Measurements from ENCODE around the gene PTPRN2.

The PTPRN2 gene

DNA sequence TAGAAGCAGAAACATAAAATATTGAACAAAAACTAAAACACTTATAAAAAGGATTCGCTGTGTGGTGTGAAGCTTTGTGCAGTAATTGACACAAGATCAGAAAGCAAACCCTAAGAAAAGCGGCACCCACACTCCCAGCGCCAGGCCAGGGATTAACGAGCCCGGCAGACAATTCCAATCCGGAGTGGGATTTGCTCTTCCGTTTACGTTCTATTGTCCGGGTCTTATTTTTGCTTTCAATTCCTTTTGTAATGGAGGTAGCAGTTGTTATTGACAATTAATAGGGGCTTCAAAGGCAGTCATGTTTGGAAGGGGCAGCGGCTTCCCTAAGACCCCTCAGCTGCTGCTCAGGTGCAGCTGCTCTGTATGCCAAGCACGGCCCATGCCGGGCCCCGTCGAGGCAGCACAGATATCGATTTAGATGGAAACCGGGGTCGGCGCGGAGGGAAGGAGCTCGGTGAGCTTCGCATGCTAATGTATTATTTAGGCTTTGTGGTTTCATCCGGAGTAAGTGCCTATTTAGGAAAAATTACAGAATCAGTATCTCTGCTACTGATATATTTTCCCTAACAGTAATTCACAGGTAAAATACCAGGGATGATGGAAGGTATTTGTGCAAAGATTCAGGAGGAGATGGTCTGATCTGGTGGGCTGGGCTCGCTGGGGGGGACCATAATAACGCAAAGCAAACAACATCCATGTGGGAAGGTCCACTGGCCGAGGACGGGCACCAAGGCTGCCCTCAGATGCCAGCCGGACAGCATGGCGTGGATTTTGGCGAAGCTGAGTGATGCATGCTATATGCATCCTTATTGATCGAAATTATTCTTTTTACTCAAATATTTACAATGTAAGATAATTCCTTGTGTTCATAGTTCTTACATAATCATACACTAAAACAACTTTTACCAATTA is 561.7 kb downstream of the PTPRN2 start:
- no peak for DNase-seq

DNA sequence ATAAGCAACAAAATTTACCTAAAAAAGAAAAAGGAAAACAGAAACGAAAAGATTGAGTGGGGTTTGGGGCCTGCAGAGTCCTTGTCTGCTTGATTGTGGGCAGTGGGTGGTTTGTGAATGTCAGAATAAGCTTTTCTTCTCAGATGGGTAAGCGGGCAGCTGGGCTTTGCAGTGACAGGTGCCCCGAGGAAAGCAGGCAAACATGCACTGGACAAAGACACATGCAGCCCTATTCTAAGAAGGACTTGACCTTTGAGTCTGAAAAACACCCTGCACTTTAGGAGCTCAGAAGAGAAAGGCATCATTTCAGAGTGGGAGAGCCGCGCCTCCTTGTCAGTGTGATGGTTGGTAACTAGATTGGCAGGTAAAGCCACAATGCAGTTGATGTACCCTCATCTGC is 562.7 kb downstream of the PTPRN2 start:
- DNase-seq, result no peak

DNA sequence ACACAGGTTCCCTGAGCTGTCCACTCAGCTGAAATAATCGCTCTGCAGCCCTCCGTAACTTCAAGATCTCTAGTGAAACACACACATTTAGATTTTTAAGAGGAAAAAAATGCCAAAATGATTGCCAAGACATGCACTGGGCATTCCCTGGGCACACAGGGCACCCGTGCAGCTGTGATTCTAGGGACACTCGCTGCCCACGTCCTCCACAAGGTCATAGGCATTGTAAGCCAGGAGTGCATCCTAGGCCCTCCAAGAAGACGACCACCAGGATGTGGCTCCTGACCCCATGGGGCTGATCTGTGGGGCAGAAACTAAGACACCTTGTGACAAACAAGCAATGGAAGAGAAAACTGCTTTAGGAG is 563.3 kb downstream of the PTPRN2 start:
- no peak for DNase-seq

DNA sequence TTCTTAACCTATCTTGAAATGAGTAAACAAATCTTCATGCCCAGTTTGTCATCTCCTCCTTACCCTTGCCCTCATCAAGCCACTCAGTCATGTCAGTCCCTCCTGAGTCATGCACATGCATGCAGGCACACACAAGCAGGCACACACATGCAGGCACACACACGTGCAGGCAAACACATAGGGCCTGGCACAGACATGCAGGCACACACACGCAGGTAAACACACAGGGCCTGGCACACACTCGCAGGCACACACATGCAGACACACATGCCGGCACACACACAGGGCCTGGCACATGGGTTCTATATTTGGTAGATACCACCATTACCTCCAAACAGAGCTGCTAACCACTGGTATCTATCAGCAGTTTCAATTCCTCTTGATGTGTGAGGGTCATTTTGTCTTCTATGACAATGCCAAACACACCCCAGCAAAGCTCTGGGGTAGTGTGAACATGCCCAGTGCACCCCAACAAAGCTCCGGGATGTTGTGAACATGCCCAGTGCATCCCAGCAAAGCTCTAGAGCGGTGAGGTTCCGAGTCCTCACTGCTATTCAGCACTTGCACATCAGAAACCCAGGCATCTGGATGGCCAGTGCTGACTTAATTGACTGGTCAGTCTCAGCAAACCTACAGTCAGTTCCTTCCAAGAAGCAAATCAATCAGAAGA is 563.8 kb downstream of the PTPRN2 start:
- DNase-seq, result no peak

DNA sequence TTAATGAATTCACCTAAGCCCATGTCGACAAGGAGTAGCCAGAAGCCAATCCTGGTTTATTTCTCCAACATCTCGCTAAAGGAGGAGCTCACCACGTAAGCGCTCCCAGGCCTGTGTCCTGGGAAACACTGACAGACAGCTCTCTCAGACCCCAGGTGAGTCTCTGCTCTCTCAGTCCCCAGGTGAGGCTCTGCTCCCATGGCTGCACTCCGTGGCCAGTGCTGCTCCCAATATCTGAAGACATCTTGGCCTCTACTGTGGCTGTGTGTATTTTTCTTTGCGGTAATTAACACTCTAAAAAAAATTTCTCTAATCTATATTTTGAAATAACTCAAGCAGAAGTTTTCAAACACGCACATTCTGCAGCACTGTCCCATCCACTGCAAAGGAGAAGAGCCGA is 564.5 kb downstream of the PTPRN2 start:
- DNase-seq, result no peak

DNA sequence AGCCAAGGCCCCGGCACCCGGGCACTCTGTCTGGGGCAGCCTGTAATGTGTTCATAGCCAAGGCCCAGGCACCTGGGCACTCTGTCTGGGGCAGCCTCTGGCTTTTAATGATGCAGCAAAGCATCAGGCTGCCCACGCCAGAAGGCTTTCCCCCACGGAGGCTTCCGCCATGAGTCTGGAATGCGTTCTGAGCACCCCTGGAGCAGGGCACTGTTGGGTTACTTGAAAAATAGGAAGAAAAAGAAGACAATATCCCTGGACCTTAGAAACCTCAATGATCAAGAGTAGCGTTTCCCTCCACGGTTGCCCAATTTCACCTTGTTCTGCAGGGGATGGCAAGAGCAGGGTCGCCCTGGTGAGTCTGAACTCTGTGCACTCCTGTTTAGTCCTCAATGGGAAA is 565.0 kb downstream of the PTPRN2 start:
- DNase-seq, result no peak

DNA sequence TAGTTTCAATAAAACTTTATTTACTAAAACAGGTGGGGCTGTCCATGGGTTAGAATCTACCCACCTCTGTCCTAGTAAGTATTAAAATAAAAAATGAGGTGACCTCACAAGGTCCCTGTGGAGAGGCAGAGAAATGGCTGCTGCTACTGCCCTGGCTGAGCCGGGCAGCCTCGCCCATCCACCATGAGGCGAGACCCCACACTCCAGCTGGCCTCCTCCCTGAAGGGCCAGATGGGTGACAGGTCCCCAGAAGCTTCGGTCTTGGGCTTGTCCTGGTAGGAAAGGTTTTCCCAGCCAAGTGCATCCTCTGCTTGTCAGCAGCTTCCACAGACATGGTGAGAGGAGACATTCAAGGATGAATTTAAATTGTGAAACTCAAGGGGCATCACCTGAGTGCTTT is 565.8 kb downstream of the PTPRN2 start:
- DNase-seq, result no peak

DNA sequence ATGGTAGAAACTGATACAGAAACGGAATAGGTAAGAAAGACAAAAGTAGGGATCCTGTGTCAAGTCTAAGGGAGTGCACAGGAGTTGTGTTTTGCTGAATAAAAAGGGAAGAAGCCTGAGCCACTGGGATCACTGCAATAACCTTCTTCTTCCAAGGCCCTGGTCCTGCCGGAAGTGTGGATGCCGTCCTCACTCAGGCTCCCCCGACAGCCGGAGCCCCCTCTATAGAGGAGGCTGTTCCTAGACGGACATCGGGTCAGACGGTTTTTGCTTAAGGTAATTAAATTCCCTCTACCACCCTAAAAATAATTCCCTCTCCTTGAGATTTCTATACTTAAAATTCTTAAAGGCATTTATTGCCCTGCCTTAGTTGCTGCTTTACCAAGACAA is 566.9 kb downstream of the PTPRN2 start:
- no peak for DNase-seq

DNA sequence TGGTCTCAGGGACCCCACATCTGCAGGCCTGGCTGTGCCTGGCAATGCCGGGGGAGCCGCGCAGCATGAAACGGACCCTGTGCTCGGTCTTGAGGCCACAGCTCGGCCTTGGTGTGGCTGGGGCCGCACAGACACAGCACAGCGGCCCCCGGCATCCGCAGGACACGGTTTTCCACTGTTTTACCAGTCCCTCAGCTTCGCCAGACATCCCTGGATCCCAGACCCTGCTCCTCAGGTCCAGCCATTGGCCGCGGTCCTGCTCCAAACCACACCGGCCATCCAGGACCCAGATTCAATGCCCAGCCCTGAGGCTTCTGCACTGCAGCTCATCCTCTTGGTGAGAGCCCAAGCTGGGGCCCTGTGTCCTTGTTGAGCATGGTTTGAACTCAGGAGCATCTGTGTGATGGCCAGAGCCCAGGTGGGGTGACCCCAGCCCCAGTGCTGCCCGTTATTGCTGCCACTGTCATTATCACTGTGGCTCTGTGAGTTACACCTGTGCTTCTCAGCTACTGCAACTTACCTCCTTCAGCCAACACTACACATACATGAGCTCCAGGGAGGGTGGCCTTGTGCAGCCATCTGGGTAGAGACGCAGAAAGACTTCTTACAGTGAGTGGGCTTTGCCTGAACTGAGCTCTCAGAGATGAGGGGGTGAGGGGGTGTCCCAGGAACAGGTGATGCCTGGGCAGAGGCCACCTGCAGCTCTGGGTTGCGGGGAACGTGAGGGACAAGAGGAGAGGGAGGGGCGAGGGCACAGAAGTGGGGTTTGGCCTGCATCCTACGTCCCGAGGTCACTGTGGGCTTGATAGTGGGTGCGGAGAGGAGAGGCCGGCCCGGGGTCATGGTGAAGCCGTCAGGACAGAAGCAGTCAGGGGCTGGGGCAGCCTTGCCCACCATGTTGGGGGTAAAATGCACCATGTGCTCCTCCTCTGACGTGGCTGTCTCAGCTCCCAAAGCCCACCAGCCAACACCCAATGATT is 567.6 kb downstream of the PTPRN2 start:
- no peak for DNase-seq

DNA sequence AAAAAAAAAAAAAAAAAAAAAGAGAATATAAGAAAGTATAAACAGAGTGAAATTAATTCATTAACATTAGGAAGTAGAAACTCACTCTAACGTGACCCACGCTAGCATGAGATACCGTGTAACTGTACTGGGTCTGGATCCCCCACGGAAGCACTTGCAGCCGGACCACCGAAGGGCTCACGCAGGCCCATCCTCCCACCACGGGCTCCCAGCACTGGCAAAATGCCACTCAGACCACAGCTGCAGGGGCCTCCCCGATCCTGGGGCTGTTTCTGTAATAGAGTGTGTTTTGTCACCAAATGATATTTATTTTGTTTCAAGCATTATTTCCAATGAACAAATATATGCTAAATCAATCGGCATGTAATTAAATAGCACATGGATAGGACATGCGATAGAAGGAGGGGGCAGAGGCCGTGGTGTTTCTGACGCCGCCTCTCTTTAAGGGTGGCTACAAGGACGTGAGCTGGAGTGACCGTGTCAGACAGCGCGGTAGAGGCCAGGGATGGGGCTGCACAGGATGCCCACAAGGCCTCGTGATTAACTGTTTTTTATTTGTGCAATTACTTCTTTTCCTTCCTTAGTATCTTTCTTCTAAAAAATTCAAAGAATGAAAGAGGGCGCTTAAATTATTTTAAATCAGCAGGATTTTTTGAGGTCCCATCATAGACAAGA is 568.5 kb downstream of the PTPRN2 start:
- no peak for DNase-seq

DNA sequence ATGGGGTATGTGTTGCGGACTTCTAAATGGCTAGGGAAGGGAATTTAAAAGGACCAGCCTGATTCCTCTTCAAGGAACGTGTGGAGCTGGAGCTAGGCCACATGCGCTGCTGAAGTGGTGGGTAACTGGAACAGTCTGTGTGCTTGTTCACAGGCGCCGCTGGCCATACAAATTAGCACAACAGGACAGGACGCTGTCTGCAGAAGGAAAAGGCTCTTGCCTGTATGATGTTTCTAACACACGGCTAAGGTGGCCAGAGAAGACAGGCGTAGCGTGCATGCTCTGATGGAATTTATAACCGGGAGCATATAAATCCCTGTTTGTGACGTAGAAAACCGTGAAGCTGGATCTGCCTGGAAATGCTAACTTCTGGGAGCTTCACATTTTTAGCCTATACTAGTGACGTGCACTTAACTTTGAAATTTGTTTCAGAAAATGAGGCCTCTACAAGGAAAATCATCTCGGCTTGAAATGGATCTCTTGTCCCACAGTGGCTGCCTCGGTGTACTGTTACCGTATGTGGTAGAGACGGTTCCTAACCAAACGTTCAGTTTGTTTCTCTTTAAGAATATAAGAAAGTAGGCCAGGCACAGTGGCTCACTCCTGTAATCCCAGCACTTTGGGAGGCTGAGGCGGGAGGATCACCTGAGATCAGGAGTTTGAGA is 569.4 kb downstream of the PTPRN2 start:
- no peak for DNase-seq

DNA sequence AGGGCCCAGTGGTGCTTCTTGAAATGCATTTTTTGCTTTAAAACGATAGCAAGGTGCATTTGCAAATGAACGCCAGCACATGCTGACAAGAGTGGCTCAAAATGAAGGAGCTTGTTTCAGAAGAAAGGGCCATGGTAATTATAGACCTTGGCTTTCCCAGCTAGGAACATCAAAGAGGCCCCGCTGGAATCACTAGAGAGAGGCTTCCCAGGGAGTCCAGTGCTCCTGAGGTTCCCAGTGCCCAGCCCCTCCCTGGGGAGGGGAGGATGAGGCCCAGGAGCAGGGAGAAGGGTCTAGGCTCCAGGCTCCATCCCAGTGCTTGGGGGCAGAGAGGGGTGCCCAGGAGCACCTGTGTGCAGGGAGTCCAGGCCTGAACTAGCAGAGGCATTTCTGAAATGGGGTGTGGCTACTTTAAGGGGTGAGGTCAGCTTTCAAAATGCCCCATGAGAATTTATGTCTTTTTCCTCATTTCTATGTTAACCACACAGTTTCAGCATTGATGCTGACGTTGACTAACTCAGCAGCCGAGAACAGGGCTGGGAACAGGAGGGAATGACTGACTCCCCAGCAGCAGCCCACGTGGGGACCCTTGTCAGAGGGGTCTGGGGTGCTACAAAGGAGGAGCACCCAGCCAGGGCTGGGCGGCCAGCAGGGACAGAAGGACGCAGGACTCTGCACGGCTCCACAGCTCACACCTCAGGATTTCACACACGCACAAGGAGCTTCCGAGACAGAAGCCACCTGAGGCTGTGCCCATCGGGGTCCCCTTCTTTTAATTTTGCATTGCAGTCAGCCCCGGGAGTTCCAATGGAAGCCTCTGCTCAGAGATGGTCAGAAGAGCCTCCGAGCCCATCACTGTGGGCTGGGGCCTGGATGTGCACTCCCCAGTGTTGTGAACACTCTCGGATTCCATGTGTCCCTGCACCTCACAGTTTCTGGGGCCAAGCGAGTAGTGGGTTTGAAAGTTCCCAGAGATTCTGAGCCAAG is 570.2 kb downstream of the PTPRN2 start:
- no peak for DNase-seq

DNA sequence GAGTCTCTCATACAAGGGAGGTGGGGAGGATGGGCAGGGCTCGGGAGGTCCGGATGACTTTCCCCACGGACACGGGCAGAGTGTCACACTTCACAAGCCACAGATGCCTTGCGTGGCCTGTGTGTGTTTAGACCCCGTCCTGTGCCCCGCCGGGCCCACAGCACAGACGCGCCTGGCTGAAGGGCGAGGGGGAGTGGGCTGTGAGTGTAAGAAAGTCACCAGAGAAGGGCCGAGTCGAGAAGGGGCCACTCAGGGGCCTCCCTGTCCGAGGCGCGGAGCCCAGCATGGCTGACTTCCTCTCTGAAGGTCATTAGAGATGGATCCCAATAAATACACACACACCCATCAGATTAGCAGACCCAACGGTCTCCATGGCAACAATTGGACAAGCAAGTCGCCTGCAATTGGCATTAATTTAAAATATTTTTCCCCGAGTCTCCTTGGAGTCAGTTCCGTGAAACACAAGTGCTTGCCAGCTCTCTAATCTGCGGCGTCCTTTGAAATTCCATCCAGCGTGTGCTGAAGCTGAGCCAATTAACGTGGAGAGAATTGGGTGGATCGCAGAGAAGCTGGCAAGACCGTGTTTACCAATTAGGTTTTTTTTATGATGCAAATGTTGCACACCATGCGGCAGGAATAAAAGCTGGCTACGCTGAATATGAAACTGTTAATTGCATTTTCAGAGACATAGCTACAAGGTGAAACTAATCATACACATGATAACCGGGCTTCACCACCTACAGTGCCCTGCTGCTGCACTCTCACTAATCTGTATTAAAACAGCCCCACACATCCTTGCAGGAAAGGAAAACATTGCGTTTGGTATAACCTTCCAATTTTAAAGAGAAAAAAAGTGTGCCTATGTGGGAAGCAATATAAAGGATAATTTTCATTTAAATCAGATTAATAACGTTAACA is 571.2 kb downstream of the PTPRN2 start:
- peak; percentile 48 for DNase-seq

DNA sequence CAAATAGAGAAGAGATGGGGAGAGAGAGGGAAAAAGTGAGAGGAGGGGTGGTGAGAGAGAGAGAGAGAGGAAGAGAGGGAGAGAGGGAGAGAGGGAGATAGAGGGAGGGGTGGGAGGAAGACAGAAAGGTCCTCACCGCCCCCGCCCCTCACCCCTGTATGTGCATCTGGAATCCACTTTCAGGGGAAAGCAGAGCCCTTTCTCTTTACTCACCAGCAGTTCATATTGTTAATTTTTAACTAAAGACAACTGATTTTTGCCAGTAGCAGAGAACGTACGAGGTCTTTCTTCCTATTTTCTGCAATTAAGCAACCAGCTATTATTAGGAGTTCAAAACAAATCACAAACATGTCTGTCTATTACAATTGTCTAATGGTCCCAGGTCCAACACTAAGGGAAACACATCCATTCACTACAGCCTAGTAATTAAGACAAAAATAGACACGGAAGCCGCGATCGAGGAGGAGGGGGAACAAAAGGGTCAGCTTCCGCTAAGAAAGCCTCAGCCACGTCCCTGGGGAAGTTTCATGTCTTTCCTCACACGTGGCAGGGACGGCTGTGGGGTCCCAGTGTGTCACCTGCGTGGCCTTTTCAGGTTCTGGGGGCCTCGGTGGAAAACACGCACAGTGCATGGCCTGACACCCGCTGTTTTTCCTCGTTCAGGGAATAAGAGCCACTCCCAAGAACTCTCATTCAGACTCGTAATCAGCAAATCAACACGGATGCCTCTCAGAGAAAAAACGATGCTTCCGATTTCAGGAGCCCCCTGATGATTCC is 572.0 kb downstream of the PTPRN2 start:
- peak; percentile 47 for DNase-seq

DNA sequence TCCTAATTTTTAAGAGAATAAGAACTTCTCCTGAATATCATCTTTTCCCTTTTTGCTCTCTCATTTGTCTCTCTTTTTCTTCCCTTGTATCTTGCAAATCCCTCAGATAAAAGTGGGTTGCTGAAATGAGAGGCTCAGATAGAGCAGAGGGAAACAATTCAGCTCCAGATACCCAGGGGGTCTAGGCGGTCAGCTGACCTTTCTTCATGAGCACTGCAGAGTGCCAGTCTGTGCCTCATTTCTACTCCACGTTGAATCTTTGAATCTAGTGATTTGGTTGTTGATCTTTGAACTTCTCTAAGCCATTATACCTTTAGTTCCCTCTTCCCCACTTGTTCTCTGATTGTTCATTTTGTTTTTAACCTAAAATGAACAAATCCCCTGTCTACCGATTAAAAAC is 572.6 kb downstream of the PTPRN2 start:
- no peak for DNase-seq

DNA sequence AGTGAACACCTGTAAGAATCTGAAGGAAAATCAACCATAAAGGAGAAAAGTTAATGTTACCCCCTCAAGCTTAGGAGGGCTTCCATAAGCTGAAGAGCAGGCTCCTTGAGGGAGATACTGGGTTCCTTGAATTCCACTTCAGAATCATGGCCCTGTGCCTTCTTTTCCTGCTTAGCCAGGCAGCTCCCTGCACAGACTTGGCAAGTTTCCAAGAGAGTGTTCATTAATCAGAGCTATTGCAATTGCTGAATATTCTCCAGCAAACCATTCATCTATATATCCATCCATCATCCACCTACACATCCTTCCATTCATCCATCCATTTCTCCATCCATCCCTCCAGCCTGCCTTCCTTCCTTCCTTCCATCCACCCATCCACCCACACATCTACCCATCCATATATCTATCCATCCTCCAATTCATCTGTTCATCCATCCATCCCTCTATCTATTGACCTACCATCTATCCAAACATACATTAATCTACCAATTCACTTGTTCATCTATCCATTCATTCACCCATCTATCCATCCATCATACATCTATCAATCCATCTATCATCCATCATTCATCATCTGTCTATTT is 574.4 kb downstream of the PTPRN2 start:
- no peak for DNase-seq

DNA sequence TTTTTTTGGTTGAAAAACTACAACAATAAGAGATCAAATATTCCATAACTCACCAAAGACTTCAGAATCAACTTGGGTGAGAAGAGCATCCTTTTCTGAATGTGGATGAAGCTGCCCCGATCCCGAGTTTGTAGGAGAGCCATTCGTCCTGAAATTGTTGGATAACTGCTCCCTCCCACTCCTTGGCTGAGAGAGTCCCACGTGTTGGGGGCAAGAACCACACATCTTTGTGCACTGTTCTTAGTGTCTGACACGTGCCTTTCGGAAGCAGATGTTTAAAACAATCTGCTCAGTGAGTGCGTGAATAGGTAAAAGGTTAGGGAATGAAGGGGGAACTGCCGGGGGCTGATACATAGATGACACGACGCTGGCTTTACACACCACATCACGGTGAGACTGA is 575.7 kb downstream of the PTPRN2 start:
- DNase-seq, result no peak

Measured in right kidney (tissue), 1 donor.